HG03342 (cell line): Measurements from ENCODE around the gene RHEB.

Experiments
- ATAC-seq: cut with Tn5 transposase; IDR thresholded peaks from one replicate; pipeline ENCODE4 v1.9.1; 2021; ENCODE audit warnings: mild to moderate bottlenecking, moderate library complexity; ENCODE audit not compliant: unreplicated experiment

RHEB gene

GRCh38 chr7:151519765-151520418 lies at the start of gene RHEB:
RHEB (minus strand) TSS chr7:151519895; CDS start chr7:151519511, 384 bp downstream.
- ATAC-seq = peak; percentile 80

- no peak for ATAC-seq
These were observed 47.2 kb upstream of the RHEB start for GRCh38 chr7:151566897-151567320.

- no peak for ATAC-seq
These were observed 45.8 kb upstream of the RHEB start for GRCh38 chr7:151565541-151565940.

GRCh38 chr7:151560243-151560642 lies 40.5 kb upstream of the RHEB start:
- no peak for ATAC-seq

GRCh38 chr7:151559557-151560183 lies 40.0 kb upstream of the RHEB start:
- no peak for ATAC-seq

GRCh38 chr7:151558575-151558974 lies 38.9 kb upstream of the RHEB start:
- ATAC-seq = no peak

GRCh38 chr7:151556592-151556991 lies 36.9 kb upstream of the RHEB start:
- ATAC-seq = no peak

- ATAC-seq = no peak
These were observed 33.7 kb upstream of the RHEB start for GRCh38 chr7:151553356-151553755.

GRCh38 chr7:151552352-151553028 lies 32.8 kb upstream of the RHEB start:
- no peak for ATAC-seq

GRCh38 chr7:151551820-151552219 lies 32.1 kb upstream of the RHEB start:
- no peak for ATAC-seq

GRCh38 chr7:151550656-151551286 lies 31.1 kb upstream of the RHEB start:
- ATAC-seq = peak; percentile 62

- no peak for ATAC-seq
These were observed 29.9 kb upstream of the RHEB start for GRCh38 chr7:151549644-151550043.

GRCh38 chr7:151549083-151549482 lies 29.4 kb upstream of the RHEB start:
- no peak for ATAC-seq

- ATAC-seq = no peak
These were observed 24.5 kb upstream of the RHEB start for GRCh38 chr7:151544183-151544582.

- no peak for ATAC-seq
These were observed 23.0 kb upstream of the RHEB start for GRCh38 chr7:151542606-151543130.

GRCh38 chr7:151541709-151542499 lies 22.2 kb upstream of the RHEB start:
- ATAC-seq = no peak

- no peak for ATAC-seq
These were observed 20.5 kb upstream of the RHEB start for GRCh38 chr7:151540146-151540545.

GRCh38 chr7:151539088-151539671 lies 19.5 kb upstream of the RHEB start:
- ATAC-seq = peak; percentile 69

GRCh38 chr7:151537818-151538561 lies 18.3 kb upstream of the RHEB start:
- ATAC-seq = no peak
